Uterus (tissue), 2 donors: ENCODE results near the gene PEMT.

Experiments
- CTCF ChIP-seq, 4 experiments: fragments of 200-600 bp in 2 of 4; fragments of 450-650 bp in 2 of 4; sonication (generic) in 2 of 4; IDR thresholded peaks; one replicate each; pipeline ENCODE4 v1.5.1; 2016 to 2019; ENCODE audit warnings: antibody characterized with exemption in 4 of 4, mild to moderate bottlenecking in 2 of 4, moderate library complexity in 1 of 4
- POLR2A ChIP-seq, 2 donors: fragments of 450-650 bp; IDR thresholded peaks; one replicate each; pipeline ENCODE4 v1.6.1; 2016; ENCODE audit warnings: antibody characterized with exemption in 2 of 2, mild to moderate bottlenecking in 1 of 2, moderate library complexity in 1 of 2

GRCh38 chr17:17511881-17512858 lies 79.3 kb downstream of the PEMT start:
- TF ChIP-seq CTCF (IDR thresholded peaks at IDR 0.05): no peak
- TF ChIP-seq POLR2A (IDR thresholded peaks at IDR 0.05): no peak
